ENCODE results near the gene GABRB1.
A peak's percentile ranks its signal among the peaks of the same experiment; 100 is the strongest.

Gene GABRB1

GRCh38 chr4:47104986-47105385, 73.6 kb downstream of the GABRB1 start:
- DNase-seq, result no peak
- Histone ChIP-seq H3K9me3 (ENCODE audit: control insufficient read depth, low read length) (no peaks in the 10 kb centered on the region), H3K36me3 (ENCODE audit: control insufficient read depth, insufficient read depth, low read length) (no peaks in the 10 kb centered on the region), H3K27me3 (replicated peaks; ENCODE audit: control insufficient read depth, insufficient read depth, low read length, poor library complexity, severe bottlenecking) (no peaks in the 10 kb centered on the region), H3K4me1 (ENCODE audit: control insufficient read depth, insufficient read depth, low read length, poor library complexity, severe bottlenecking) (no peaks in the 10 kb centered on the region), H3K27ac (ENCODE audit: insufficient read depth, low read length, poor library complexity, severe bottlenecking) (no peak overlapping the region), H3K4me3 (ENCODE audit: insufficient read depth, low read depth, low read length, poor library complexity, severe bottlenecking) (no peak overlapping the region)

- Histone ChIP-seq H3K4me3 (ENCODE audit: insufficient read depth, low read depth, low read length, poor library complexity, severe bottlenecking) (no peak overlapping the region), H3K4me1 (ENCODE audit: control insufficient read depth, insufficient read depth, low read length, poor library complexity, severe bottlenecking) (no peaks in the 10 kb centered on the region), H3K9me3 (ENCODE audit: control insufficient read depth, low read length) (no peaks in the 10 kb centered on the region), H3K27ac (ENCODE audit: insufficient read depth, low read length, poor library complexity, severe bottlenecking) (no peak overlapping the region), H3K27me3 (replicated peaks; ENCODE audit: control insufficient read depth, insufficient read depth, low read length, poor library complexity, severe bottlenecking) (no peaks in the 10 kb centered on the region), H3K36me3 (ENCODE audit: control insufficient read depth, insufficient read depth, low read length) (no peaks in the 10 kb centered on the region)
- no peak for DNase-seq
Measured at GRCh38 chr4:47106561-47106960, 75.2 kb downstream of the GABRB1 start.

- Histone ChIP-seq H3K4me1 (ENCODE audit: control insufficient read depth, insufficient read depth, low read length, poor library complexity, severe bottlenecking) (no peaks in the 10 kb centered on the region), H3K9me3 (ENCODE audit: control insufficient read depth, low read length) (no peaks in the 10 kb centered on the region), H3K36me3 (ENCODE audit: control insufficient read depth, insufficient read depth, low read length) (no peaks in the 10 kb centered on the region), H3K4me3 (ENCODE audit: insufficient read depth, low read depth, low read length, poor library complexity, severe bottlenecking) (no peak overlapping the region), H3K27ac (ENCODE audit: insufficient read depth, low read length, poor library complexity, severe bottlenecking) (no peak overlapping the region), H3K27me3 (replicated peaks; ENCODE audit: control insufficient read depth, insufficient read depth, low read length, poor library complexity, severe bottlenecking) (no peaks in the 10 kb centered on the region)
- DNase-seq, result no peak
Measured at GRCh38 chr4:47109379-47109778, 78.0 kb downstream of the GABRB1 start.

- H3K9me3 ChIP-seq (ENCODE audit: control insufficient read depth, low read length), result no peaks in the 10 kb centered on the region
- H3K36me3 ChIP-seq (ENCODE audit: control insufficient read depth, insufficient read depth, low read length), result no peaks in the 10 kb centered on the region
- no peak overlapping the region for H3K27ac ChIP-seq (ENCODE audit: insufficient read depth, low read length, poor library complexity, severe bottlenecking)
- H3K4me3 ChIP-seq (ENCODE audit: insufficient read depth, low read depth, low read length, poor library complexity, severe bottlenecking), result no peak overlapping the region
- no peaks in the 10 kb centered on the region for H3K4me1 ChIP-seq (ENCODE audit: control insufficient read depth, insufficient read depth, low read length, poor library complexity, severe bottlenecking)
- H3K27me3 ChIP-seq (replicated peaks; ENCODE audit: control insufficient read depth, insufficient read depth, low read length, poor library complexity, severe bottlenecking), result no peaks in the 10 kb centered on the region
- DNase-seq, result no peak
Measured at GRCh38 chr4:47110546-47111132, 79.3 kb downstream of the GABRB1 start.

- Histone ChIP-seq H3K27me3 (replicated peaks; ENCODE audit: control insufficient read depth, insufficient read depth, low read length, poor library complexity, severe bottlenecking) (no peaks in the 10 kb centered on the region), H3K36me3 (ENCODE audit: control insufficient read depth, insufficient read depth, low read length) (no peaks in the 10 kb centered on the region), H3K9me3 (ENCODE audit: control insufficient read depth, low read length) (no peaks in the 10 kb centered on the region), H3K4me3 (ENCODE audit: insufficient read depth, low read depth, low read length, poor library complexity, severe bottlenecking) (no peak overlapping the region), H3K4me1 (ENCODE audit: control insufficient read depth, insufficient read depth, low read length, poor library complexity, severe bottlenecking) (no peaks in the 10 kb centered on the region), H3K27ac (ENCODE audit: insufficient read depth, low read length, poor library complexity, severe bottlenecking) (no peak overlapping the region)
- no peak for DNase-seq
Measured at GRCh38 chr4:47118192-47118929, 87.0 kb downstream of the GABRB1 start.

- DNase-seq, result no peak
- no peaks in the 10 kb centered on the region for H3K4me1 ChIP-seq (ENCODE audit: control insufficient read depth, insufficient read depth, low read length, poor library complexity, severe bottlenecking)
Measured at GRCh38 chr4:47120783-47121182, 89.4 kb downstream of the GABRB1 start.

GRCh38 chr4:47122592-47123291, 91.4 kb downstream of the GABRB1 start:
- Histone ChIP-seq H3K36me3 (ENCODE audit: control insufficient read depth, insufficient read depth, low read length) (no peaks in the 10 kb centered on the region), H3K9me3 (ENCODE audit: control insufficient read depth, low read length) (no peaks in the 10 kb centered on the region)

More at GRCh38 chr4:47120783-47121182, 89.4 kb downstream of the GABRB1 start:
- no peak overlapping the region for H3K27ac ChIP-seq (ENCODE audit: insufficient read depth, low read length, poor library complexity, severe bottlenecking)
- no peaks in the 10 kb centered on the region for H3K27me3 ChIP-seq (replicated peaks; ENCODE audit: control insufficient read depth, insufficient read depth, low read length, poor library complexity, severe bottlenecking)
- H3K4me3 ChIP-seq (ENCODE audit: insufficient read depth, low read depth, low read length, poor library complexity, severe bottlenecking), result no peak overlapping the region
- no peaks in the 10 kb centered on the region for H3K9me3 ChIP-seq (ENCODE audit: control insufficient read depth, low read length)
- no peaks in the 10 kb centered on the region for H3K36me3 ChIP-seq (ENCODE audit: control insufficient read depth, insufficient read depth, low read length)

GRCh38 chr4:47128991-47129390, 97.6 kb downstream of the GABRB1 start:
- H3K4me1 ChIP-seq (ENCODE audit: control insufficient read depth, insufficient read depth, low read length, poor library complexity, severe bottlenecking), result no peaks in the 10 kb centered on the region
- H3K27me3 ChIP-seq (replicated peaks; ENCODE audit: control insufficient read depth, insufficient read depth, low read length, poor library complexity, severe bottlenecking), result no peaks in the 10 kb centered on the region
- H3K36me3 ChIP-seq (ENCODE audit: control insufficient read depth, insufficient read depth, low read length), result no peaks in the 10 kb centered on the region
- DNase-seq, result no peak
- no peak overlapping the region for H3K4me3 ChIP-seq (ENCODE audit: insufficient read depth, low read depth, low read length, poor library complexity, severe bottlenecking)
- H3K27ac ChIP-seq (ENCODE audit: insufficient read depth, low read length, poor library complexity, severe bottlenecking), result no peak overlapping the region
- no peaks in the 10 kb centered on the region for H3K9me3 ChIP-seq (ENCODE audit: control insufficient read depth, low read length)

More at GRCh38 chr4:47122592-47123291, 91.4 kb downstream of the GABRB1 start:
- DNase-seq, result peak in 2 of 3 donors; percentile 3 to 8
- H3K27ac ChIP-seq (ENCODE audit: insufficient read depth, low read length, poor library complexity, severe bottlenecking), result no peak overlapping the region
- H3K4me3 ChIP-seq (ENCODE audit: insufficient read depth, low read depth, low read length, poor library complexity, severe bottlenecking), result no peak overlapping the region
- H3K27me3 ChIP-seq (replicated peaks; ENCODE audit: control insufficient read depth, insufficient read depth, low read length, poor library complexity, severe bottlenecking), result no peaks in the 10 kb centered on the region
- H3K4me1 ChIP-seq (ENCODE audit: control insufficient read depth, insufficient read depth, low read length, poor library complexity, severe bottlenecking), result no peaks in the 10 kb centered on the region

- H3K4me1 ChIP-seq (ENCODE audit: control insufficient read depth, insufficient read depth, low read length, poor library complexity, severe bottlenecking), result no peaks in the 10 kb centered on the region
- H3K27ac ChIP-seq (ENCODE audit: insufficient read depth, low read length, poor library complexity, severe bottlenecking), result no peak overlapping the region
- H3K9me3 ChIP-seq (ENCODE audit: control insufficient read depth, low read length), result no peaks in the 10 kb centered on the region
- DNase-seq, result no peak
- H3K27me3 ChIP-seq (replicated peaks; ENCODE audit: control insufficient read depth, insufficient read depth, low read length, poor library complexity, severe bottlenecking), result no peaks in the 10 kb centered on the region
- H3K36me3 ChIP-seq (ENCODE audit: control insufficient read depth, insufficient read depth, low read length), result no peaks in the 10 kb centered on the region
- no peak overlapping the region for H3K4me3 ChIP-seq (ENCODE audit: insufficient read depth, low read depth, low read length, poor library complexity, severe bottlenecking)
Measured at GRCh38 chr4:47135210-47135609, 103.8 kb downstream of the GABRB1 start.

GRCh38 chr4:47143261-47143660, 111.9 kb downstream of the GABRB1 start:
- H3K4me3 ChIP-seq (ENCODE audit: insufficient read depth, low read depth, low read length, poor library complexity, severe bottlenecking), result no peak overlapping the region
- no peak overlapping the region for H3K27ac ChIP-seq (ENCODE audit: insufficient read depth, low read length, poor library complexity, severe bottlenecking)
- no peak for DNase-seq
- no peaks in the 10 kb centered on the region for H3K27me3 ChIP-seq (replicated peaks; ENCODE audit: control insufficient read depth, insufficient read depth, low read length, poor library complexity, severe bottlenecking)
- no peaks in the 10 kb centered on the region for H3K4me1 ChIP-seq (ENCODE audit: control insufficient read depth, insufficient read depth, low read length, poor library complexity, severe bottlenecking)
- H3K9me3 ChIP-seq (ENCODE audit: control insufficient read depth, low read length), result no peaks in the 10 kb centered on the region
- H3K36me3 ChIP-seq (ENCODE audit: control insufficient read depth, insufficient read depth, low read length), result no peaks in the 10 kb centered on the region
